Transverse colon (tissue), 3 donors: ENCODE results near the gene GNLY.

Experiments used
- CTCF ChIP-seq, 5 experiments: fragments of 200-600 bp in 3 of 5; fragments of 450-650 bp in 2 of 5; sonication (generic) in 3 of 5; IDR thresholded peaks; 1 replicate in 2 of 5; 2 replicates in 3 of 5; pipeline ENCODE4 v1.5.1; 2016 to 2017; ENCODE audit warnings: antibody characterized with exemption in 5 of 5, inconsistent platforms in 3 of 5, mild to moderate bottlenecking in 2 of 5, moderate library complexity in 1 of 5
- EP300 ChIP-seq: sonication (generic); formaldehyde crosslinking; IDR thresholded peaks from one replicate; pipeline ENCODE4 v1.6.1; 2017; ENCODE audit warnings: antibody characterized with exemption, low read depth
- POLR2A ChIP-seq: fragments of 450-650 bp; IDR thresholded peaks from one replicate; pipeline ENCODE4 v1.6.1; 2016; ENCODE audit warnings: antibody characterized with exemption, mild to moderate bottlenecking, moderate library complexity

GRCh38 chr2:85718009-85718391, 23.8 kb downstream of the GNLY start:
- TF ChIP-seq EP300 (no peak), CTCF (IDR thresholded peaks at IDR 0.05) (no peak), POLR2A (no peak)
